SK-N-SH treated with all-trans-retinoic acid at 6 μM for 48 hours (cell line): ENCODE results near the gene SYNE1.
A peak's percentile ranks its signal among the peaks of the same experiment; 100 is the strongest.

Source experiments
- ATAC-seq: fragments of 200-7000 bp; cut with Tn5 transposase; 3 replicates; pipeline ENCODE4 v1.9.1; 2020; ENCODE audit warnings: mild to moderate bottlenecking, moderate library complexity
- ARNTL ChIP-seq: fragments of 450-650 bp; formaldehyde crosslinking; IDR thresholded peaks from 2 replicates; pipeline ENCODE4 v1.5.0; 2020; ENCODE audit warnings: low read depth, mild to moderate bottlenecking, moderate library complexity, borderline replicate concordance
- BACH2 ChIP-seq: fragments of 250-450 bp; sonication (Bioruptor Pico); IDR thresholded peaks from 2 replicates; pipeline ENCODE4 v1.9.0; 2021; ENCODE audit warnings: mild to moderate bottlenecking, borderline replicate concordance
- CSDC2 ChIP-seq: fragments of 250-450 bp; sonication (Bioruptor Pico); IDR thresholded peaks from 2 replicates; pipeline ENCODE4 v1.5.0; 2020; ENCODE audit warnings: mild to moderate bottlenecking, moderate library complexity
- CSRNP3 ChIP-seq: fragments of 250-450 bp; sonication (Bioruptor Pico); IDR thresholded peaks from 2 replicates; pipeline ENCODE4 v1.5.1; 2021; ENCODE audit warnings: mild to moderate bottlenecking, moderate library complexity
- GLIS3 ChIP-seq: fragments of 250-450 bp; sonication (Bioruptor Pico); IDR thresholded peaks from 2 replicates; pipeline ENCODE4 v1.5.0; 2020; ENCODE audit warnings: mild to moderate bottlenecking, moderate library complexity
- ISL1 ChIP-seq: fragments of 250-450 bp; sonication (Bioruptor Pico); IDR thresholded peaks from 2 replicates; pipeline ENCODE4 v2.1.2; 2022; ENCODE audit warnings: mild to moderate bottlenecking, moderate library complexity
- OSR1 ChIP-seq: fragments of 250-450 bp; sonication (Bioruptor Pico); IDR thresholded peaks from 2 replicates; pipeline ENCODE4 v1.8.0; 2022; ENCODE audit warnings: moderate library complexity, mild to moderate bottlenecking, inconsistent platforms
- PATZ1 ChIP-seq: fragments of 250-450 bp; sonication (Bioruptor Pico); IDR thresholded peaks from 2 replicates; pipeline ENCODE4 v1.8.0; 2020; ENCODE audit warnings: mild to moderate bottlenecking, moderate library complexity, borderline replicate concordance
- PPARA ChIP-seq: fragments of 250-450 bp; sonication (Bioruptor Pico); IDR thresholded peaks from 2 replicates; pipeline ENCODE4 v1.5.0; 2020; ENCODE audit warnings: mild to moderate bottlenecking, borderline replicate concordance
- RARB ChIP-seq: fragments of 250-450 bp; sonication (Bioruptor Pico); IDR thresholded peaks from 2 replicates; pipeline ENCODE4 v1.8.0; 2021; ENCODE audit warnings: mild to moderate bottlenecking, moderate library complexity
- SNAI2 ChIP-seq: fragments of 250-450 bp; sonication (Bioruptor Pico); IDR thresholded peaks from 2 replicates; pipeline ENCODE4 v1.5.0; 2020; ENCODE audit warnings: mild to moderate bottlenecking, moderate library complexity
- TCF4 ChIP-seq: fragments of 250-450 bp; sonication (Bioruptor Pico); IDR thresholded peaks from 2 replicates; pipeline ENCODE4 v1.8.0; 2021; ENCODE audit warnings: mild to moderate bottlenecking, moderate library complexity, borderline replicate concordance
- TOX ChIP-seq: fragments of 250-450 bp; sonication (Bioruptor Pico); IDR thresholded peaks from 2 replicates; pipeline ENCODE4 v1.8.0; 2021; ENCODE audit warnings: mild to moderate bottlenecking, moderate library complexity, borderline replicate concordance
- TSHZ2 ChIP-seq: fragments of 250-450 bp; sonication (Bioruptor Pico); IDR thresholded peaks from 2 replicates; pipeline ENCODE4 v1.5.0; 2020; ENCODE audit warnings: mild to moderate bottlenecking, moderate library complexity
- ZC3H10 ChIP-seq: fragments of 250-450 bp; sonication (Bioruptor Pico); IDR thresholded peaks from 2 replicates; pipeline ENCODE4 v1.5.1; 2021; ENCODE audit warnings: mild to moderate bottlenecking, moderate library complexity
- ZFP3 ChIP-seq: fragments of 250-450 bp; sonication (Bioruptor Pico); IDR thresholded peaks from 2 replicates; pipeline ENCODE4 v1.5.0; 2020; ENCODE audit warnings: mild to moderate bottlenecking, moderate library complexity
- ZFP30 ChIP-seq: fragments of 450-650 bp; formaldehyde crosslinking; IDR thresholded peaks from 2 replicates; pipeline ENCODE4 v1.5.0; 2022; ENCODE audit warnings: mild to moderate bottlenecking, moderate library complexity
- ZNF565 ChIP-seq: fragments of 450-650 bp; formaldehyde crosslinking; conservative IDR thresholded peaks from 2 replicates; pipeline ENCODE4 v1.5.0; 2020; ENCODE audit warnings: low read depth, mild to moderate bottlenecking, moderate library complexity
- ZNF70 ChIP-seq: fragments of 450-650 bp; formaldehyde crosslinking; IDR thresholded peaks from 2 replicates; pipeline ENCODE4 v1.5.0; 2020; ENCODE audit warnings: mild to moderate bottlenecking, moderate library complexity
- ZNF8 ChIP-seq: fragments of 450-650 bp; formaldehyde crosslinking; IDR thresholded peaks from 2 replicates; pipeline ENCODE4 v1.5.0; 2020; ENCODE audit warnings: mild to moderate bottlenecking, moderate library complexity

The SYNE1 gene

GRCh38 chr6:152233547-152234320 lies 403.4 kb downstream of the SYNE1 start:
- TF ChIP-seq ZFP3 (CRISPR knock-in tag) = no peak
- no peak for TF ChIP-seq ISL1 (CRISPR knock-in tag)
- no peak for TF ChIP-seq CSRNP3 (CRISPR knock-in tag)
- no peak for TF ChIP-seq PATZ1 (CRISPR knock-in tag)
- no peak for TF ChIP-seq TSHZ2 (CRISPR knock-in tag)
- no peak for TF ChIP-seq TCF4 (CRISPR knock-in tag)
- no peak for TF ChIP-seq TOX (CRISPR knock-in tag)
- no peak for TF ChIP-seq OSR1 (CRISPR knock-in tag)
- TF ChIP-seq ARNTL (CRISPR knock-in tag) = no peak
- no peak for TF ChIP-seq PPARA (CRISPR knock-in tag)

GRCh38 chr6:152232501-152233151 lies 404.5 kb downstream of the SYNE1 start:
- TF ChIP-seq ISL1 (CRISPR knock-in tag) (no peak), ZNF8 (no peak), BACH2 (CRISPR knock-in tag) (no peak), CSRNP3 (CRISPR knock-in tag) (no peak), CSDC2 (CRISPR knock-in tag) (no peak), ZC3H10 (CRISPR knock-in tag) (no peak), TOX (CRISPR knock-in tag) (no peak), ZFP3 (CRISPR knock-in tag) (no peak), ARNTL (CRISPR knock-in tag) (no peak), SNAI2 (CRISPR knock-in tag) (no peak), PATZ1 (CRISPR knock-in tag) (no peak), TSHZ2 (CRISPR knock-in tag) (no peak), PPARA (CRISPR knock-in tag) (no peak), ZNF70 (CRISPR knock-in tag) (no peak), ZFP30 (CRISPR knock-in tag) (no peak), ZNF565 (CRISPR knock-in tag) (no peak), RARB (CRISPR knock-in tag) (no peak), GLIS3 (CRISPR knock-in tag) (no peak), TCF4 (CRISPR knock-in tag) (no peak), OSR1 (CRISPR knock-in tag) (no peak)
- ATAC-seq = peak; percentile 82

More at GRCh38 chr6:152233547-152234320, 403.4 kb downstream of the SYNE1 start:
- no peak for ATAC-seq
